ENCODE results near the gene ABHD17B. TPM values are rescaled to one million over a fixed set of nuclear protein-coding genes. Genes with fewer than 3 reads are reported as not detected.

Gene ABHD17B
- total RNA-seq, 1 donor from 2014 or later = 20.5 TPM

GRCh38 chr9:71924576-71924975 lies 13.6 kb upstream of the ABHD17B start:
- H3K27me3 ChIP-seq = no peaks in the 10 kb centered on the region
- no peak for DNase-seq (ENCODE audit: low spot score in 2 of 2)
- H3K4me1 ChIP-seq = peaks cover 0 to 7% of the 10 kb centered on the region in 2 donors
- H3K27ac ChIP-seq = peak overlapping the region; percentile 62 to 69
- H3K36me3 ChIP-seq = no peaks in the 10 kb centered on the region
- no peak overlapping the region for H3K4me3 ChIP-seq
- intact Hi-C loops (cut with DNase I) = no loop called here
- no peaks in the 10 kb centered on the region for H3K9me3 ChIP-seq
- no peak for TF ChIP-seq CTCF (IDR thresholded peaks at IDR 0.05)

- Histone ChIP-seq H3K4me3 (no peak overlapping the region), H3K27me3 (no peaks in the 10 kb centered on the region), H3K9me3 (no peaks in the 10 kb centered on the region), H3K27ac (peak overlapping the region in 1 of 2 donors; percentile 42), H3K4me1 (peaks cover 0 to 7% of the 10 kb centered on the region in 2 donors), H3K36me3 (no peaks in the 10 kb centered on the region)
- intact Hi-C loops (cut with DNase I) = no loop called here
- TF ChIP-seq CTCF (IDR thresholded peaks at IDR 0.05) = no peak
- DNase-seq (ENCODE audit: low spot score in 2 of 2) = no peak
These were observed 10.3 kb upstream of the ABHD17B start for GRCh38 chr9:71921190-71921814.

- intact Hi-C loops (cut with DNase I) = no loop called here
- Histone ChIP-seq H3K27me3 (no peaks in the 10 kb centered on the region), H3K4me1 (peaks cover 0 to 7% of the 10 kb centered on the region in 2 donors), H3K4me3 (no peak overlapping the region), H3K9me3 (no peaks in the 10 kb centered on the region), H3K27ac (peak overlapping the region in 1 of 2 donors; percentile 42), H3K36me3 (no peaks in the 10 kb centered on the region)
- no peak for DNase-seq (ENCODE audit: low spot score in 2 of 2)
- no peak for TF ChIP-seq CTCF (IDR thresholded peaks at IDR 0.05)
These were observed 9.6 kb upstream of the ABHD17B start for GRCh38 chr9:71920456-71921189.

- H3K36me3 ChIP-seq = no peaks in the 10 kb centered on the region
- peaks cover 0 to 2% of the 10 kb centered on the region in 2 donors for H3K4me1 ChIP-seq
- DNase-seq (ENCODE audit: low spot score in 2 of 2) = no peak
- no peaks in the 10 kb centered on the region for H3K9me3 ChIP-seq
- no peaks in the 10 kb centered on the region for H3K27me3 ChIP-seq
- no peak for TF ChIP-seq CTCF (IDR thresholded peaks at IDR 0.05)
- no peak overlapping the region for H3K4me3 ChIP-seq
- intact Hi-C loops (cut with DNase I) = no loop called here
- no peak overlapping the region for H3K27ac ChIP-seq
These were observed 7.4 kb upstream of the ABHD17B start for GRCh38 chr9:71918419-71918818.

GRCh38 chr9:71916834-71917534 lies 6.0 kb upstream of the ABHD17B start:
- TF ChIP-seq CTCF (IDR thresholded peaks at IDR 0.05) = no peak
- intact Hi-C loops (cut with DNase I) = no loop called here
- no peaks in the 10 kb centered on the region for H3K9me3 ChIP-seq
- no peak overlapping the region for H3K27ac ChIP-seq
- H3K4me1 ChIP-seq = peaks cover 2 to 7% of the 10 kb centered on the region in 2 donors
- DNase-seq (ENCODE audit: low spot score in 2 of 2) = no peak
- H3K36me3 ChIP-seq = no peaks in the 10 kb centered on the region
- H3K27me3 ChIP-seq = no peaks in the 10 kb centered on the region
- no peak overlapping the region for H3K4me3 ChIP-seq
